Prostate gland (tissue), 2 donors: ENCODE results near the gene DSTYK. TPM values are rescaled to one million over a fixed set of nuclear protein-coding genes. Genes with fewer than 3 reads are reported as not detected.

Experiments used
- DNase-seq: peaks from one replicate; pipeline ENCODE4 v3.0.0-alpha.2; 2019; ENCODE audit warnings: low spot score
- H3K27ac ChIP-seq, 2 donors: fragments of 200-600 bp; sonication (generic); 2 replicates each; pipeline ENCODE4 v1.5.1; 2017 to 2019
- H3K27me3 ChIP-seq: fragments of 200-600 bp; sonication (generic); replicated peaks from 2 replicates; pipeline ENCODE4 v1.5.1; 2019; ENCODE audit not compliant: insufficient read depth
- H3K36me3 ChIP-seq, 2 donors: fragments of 200-600 bp; sonication (generic); 1 replicate in 1 of 2; 2 replicates in 1 of 2; pipeline versions ENCODE4 v1.5.1 to v1.8.1; 2017 to 2019
- H3K4me1 ChIP-seq: fragments of 200-600 bp; sonication (generic); replicated peaks from 2 replicates; pipeline ENCODE4 v1.5.1; 2019
- H3K4me3 ChIP-seq, 2 donors: fragments of 200-600 bp; sonication (generic); 2 replicates each; pipeline ENCODE4 v1.5.1; 2017 to 2019
- H3K9me3 ChIP-seq: fragments of 200-600 bp; sonication (generic); 2 replicates; pipeline ENCODE4 v1.5.1; 2017
- CTCF ChIP-seq, 4 experiments: fragments of 200-600 bp in 2 of 4; fragments of 450-650 bp in 2 of 4; sonication (generic) in 2 of 4; IDR thresholded peaks; 1 replicate in 3 of 4; 2 replicates in 1 of 4; pipeline ENCODE4 v1.5.1; 2016 to 2019; ENCODE audit warnings: antibody characterized with exemption in 4 of 4, mild to moderate bottlenecking in 2 of 4, moderate library complexity in 2 of 4
- POLR2A ChIP-seq: fragments of 450-650 bp; IDR thresholded peaks from one replicate; pipeline ENCODE4 v1.6.1; 2016; ENCODE audit warnings: antibody characterized with exemption, mild to moderate bottlenecking
- POLR2AphosphoS5 ChIP-seq: sonication (generic); formaldehyde crosslinking; IDR thresholded peaks from one replicate; pipeline ENCODE4 v1.6.1; 2017; ENCODE audit warnings: antibody characterized with exemption
- WGBS: methylation state at CpG from one replicate; pipeline ENCODE4 v1.1.5; 2018; 5-methylcytosine and 5-hydroxymethylcytosine counted together
- intact Hi-C: fragments of 100-400 bp; cut with DNase I; formaldehyde crosslinking; loops from one replicate; pipeline ENCODE4 v1.14.2; 2022
- total RNA-seq, 2 donors: library from RNA; depleted of rRNA; stranded (reverse); fragments of >200 nt; gene quantifications; one replicate each; pipeline ENCODE4 v1.1.0, GENCODE V29; 2016

DSTYK gene
- total RNA-seq, 2 donors from 2014 or later = 9.7 to 16.9 TPM

GRCh38 chr1:205239078-205239477, 27.6 kb upstream of the DSTYK start:
- Histone ChIP-seq H3K27me3 (no peaks in the 10 kb centered on the region), H3K36me3 (no peaks in the 10 kb centered on the region), H3K4me3 (no peak overlapping the region), H3K9me3 (no peaks in the 10 kb centered on the region), H3K4me1 (no peaks in the 10 kb centered on the region), H3K27ac (no peak overlapping the region)
- intact Hi-C loops = no loop called here
- TF ChIP-seq CTCF (IDR thresholded peaks at IDR 0.05) (no peak), POLR2A (no peak), POLR2AphosphoS5 (no peak)
- 48% methylated on average over 3 of the region's 3 CpGs for WGBS
- DNase-seq = no peak

- Histone ChIP-seq H3K27ac (no peak overlapping the region), H3K36me3 (no peaks in the 10 kb centered on the region), H3K4me1 (no peaks in the 10 kb centered on the region), H3K9me3 (no peaks in the 10 kb centered on the region), H3K4me3 (no peak overlapping the region), H3K27me3 (no peaks in the 10 kb centered on the region)
- DNase-seq = no peak
- 79% methylated on average over 12 of the region's 12 CpGs for WGBS
- TF ChIP-seq CTCF (IDR thresholded peaks at IDR 0.05) (no peak), POLR2AphosphoS5 (no peak), POLR2A (no peak)
- intact Hi-C loops = no loop called here
These were observed 26.3 kb upstream of the DSTYK start for GRCh38 chr1:205237526-205238484.

GRCh38 chr1:205236951-205237475, 25.5 kb upstream of the DSTYK start:
- WGBS = 77% methylated on average over 4 of the region's 4 CpGs
- Histone ChIP-seq H3K27ac (no peak overlapping the region), H3K27me3 (no peaks in the 10 kb centered on the region), H3K9me3 (no peaks in the 10 kb centered on the region), H3K36me3 (no peaks in the 10 kb centered on the region), H3K4me1 (no peaks in the 10 kb centered on the region), H3K4me3 (no peak overlapping the region)
- intact Hi-C loops = no loop called here
- TF ChIP-seq POLR2AphosphoS5 = no peak
- no peak for TF ChIP-seq CTCF (IDR thresholded peaks at IDR 0.05)
- no peak for TF ChIP-seq POLR2A
- no peak for DNase-seq

GRCh38 chr1:205236526-205236925, 25.0 kb upstream of the DSTYK start:
- H3K27ac ChIP-seq = no peak overlapping the region
- TF ChIP-seq POLR2AphosphoS5 (no peak), CTCF (IDR thresholded peaks at IDR 0.05) (no peak), POLR2A (no peak)
- H3K4me1 ChIP-seq = no peaks in the 10 kb centered on the region
- H3K9me3 ChIP-seq = no peaks in the 10 kb centered on the region
- no peaks in the 10 kb centered on the region for H3K27me3 ChIP-seq
- no peak overlapping the region for H3K4me3 ChIP-seq
- intact Hi-C loops = no loop called here
- no peak for DNase-seq
- 97% methylated on average over 8 of the region's 8 CpGs for WGBS
- H3K36me3 ChIP-seq = no peaks in the 10 kb centered on the region
